A549 (cell line): Measurements from ENCODE around the gene SRGAP1. TPM values are rescaled to one million over a fixed set of nuclear protein-coding genes. Genes with fewer than 3 reads are reported as not detected.
"Not testable (repeated sequence)": the region's sequence is repeated elsewhere in the genome, so short reads cannot be mapped to it uniquely, and the experiment has no call there.

Experiments
- ATAC-seq, 2 experiments: fragments of 200-7000 bp in 1 of 2; fragments of >200 bp in 1 of 2; cut with Nextera tagmentation in 1 of 2; cut with Tn5 transposase in 1 of 2; 3 replicates each; pipeline versions ENCODE4 v1.8.0 to v1.9.1; 2018 to 2020; ENCODE audit warnings: mild to moderate bottlenecking in 1 of 2, moderate library complexity in 1 of 2
- CTCF ChIA-PET: fragments of 300-600 bp; sonication (Branson Sonifier 250); formaldehyde crosslinking; extraction: SDS; loops from one replicate; lab custom pipeline; 2021; ENCODE audit warnings: antibody characterized with exemption, inconsistent platforms; lab: Yijun Ruan, JAX
- POLR2A ChIA-PET: fragments of 350-600 bp; formaldehyde crosslinking; extraction: SDS; loops from one replicate; lab custom pipeline; 2021; ENCODE audit warnings: antibody characterized with exemption, inconsistent platforms; lab: Yijun Ruan, JAX
- DNase-seq, 2 experiments: peaks; one replicate each; pipeline versions ENCODE4 v3.0.0 to v3.0.0-alpha.2; 2011 to 2016; ENCODE audit warnings: low read depth in 1 of 2, low spot score in 1 of 2
- FAIRE-seq: peaks from 2 replicates; lab custom pipeline; 2011; peaks lifted over from hg19 to GRCh38; lab: Jason Lieb, UNC
- H3K27ac ChIP-seq, 2 experiments: fragments of >200 bp; sonication (Bioruptor Twin); formaldehyde crosslinking; 3 replicates each; pipeline ENCODE4 v1.5.1; 2016 to 2017
- H3K4me1 ChIP-seq: fragments of >200 bp; sonication (Bioruptor Twin); formaldehyde crosslinking; 3 replicates; pipeline ENCODE4 v1.6.1; 2016
- H3K4me2 ChIP-seq: fragments of >200 bp; sonication (Bioruptor Twin); formaldehyde crosslinking; 3 replicates; pipeline ENCODE4 v1.6.1; 2016
- H3K4me3 ChIP-seq: fragments of >200 bp; sonication (Bioruptor Twin); formaldehyde crosslinking; 3 replicates; pipeline ENCODE4 v1.5.1; 2016
- H3K9me3 ChIP-seq: fragments of >200 bp; sonication (Bioruptor Twin); formaldehyde crosslinking; 3 replicates; pipeline ENCODE4 v1.6.1; 2016
- EHMT2 ChIP-seq: fragments of 200-600 bp; sonication (generic); IDR thresholded peaks from 2 replicates; pipeline ENCODE4 v1.6.1; 2016; ENCODE audit warnings: antibody characterized with exemption, low read depth, mild to moderate bottlenecking, moderate library complexity
- ELK1 ChIP-seq: fragments of 150-350 bp; IDR thresholded peaks from 2 replicates; pipeline ENCODE4 v1.6.1; 2014; ENCODE audit warnings: low read depth, mild to moderate bottlenecking, low read length
- EP300 ChIP-seq, 2 experiments: fragments of >200 bp; sonication (Bioruptor Twin); formaldehyde crosslinking; IDR thresholded peaks; 2 replicates in 1 of 2; 3 replicates in 1 of 2; pipeline ENCODE4 v1.6.1; 2016 to 2017
- ESRRA ChIP-seq: fragments of 150-350 bp; IDR thresholded peaks from 2 replicates; pipeline ENCODE4 v1.6.1; 2014; ENCODE audit warnings: mild to moderate bottlenecking, low read length, borderline replicate concordance
- FOSB ChIP-seq: fragments of 250-450 bp; sonication (Bioruptor Pico); IDR thresholded peaks from 2 replicates; pipeline ENCODE4 v1.5.0; 2020; ENCODE audit warnings: mild to moderate bottlenecking, moderate library complexity
- FOXS1 ChIP-seq: fragments of 250-450 bp; sonication (Bioruptor Pico); IDR thresholded peaks from 2 replicates; pipeline ENCODE4 v1.5.0; 2020; ENCODE audit warnings: mild to moderate bottlenecking, moderate library complexity
- HDAC2 ChIP-seq: fragments of 200-600 bp; sonication (generic); IDR thresholded peaks from 2 replicates; pipeline ENCODE4 v1.6.1; 2016
- HOXB13 ChIP-seq: fragments of 250-450 bp; sonication (Bioruptor Pico); IDR thresholded peaks from 2 replicates; pipeline ENCODE4 v1.5.0; 2020; ENCODE audit warnings: low read depth, mild to moderate bottlenecking, moderate library complexity
- JUNB ChIP-seq: fragments of >200 bp; sonication (Bioruptor Twin); formaldehyde crosslinking; IDR thresholded peaks from 2 replicates; pipeline ENCODE4 v1.6.1; 2016
- KDM5A ChIP-seq: fragments of 200-600 bp; sonication (generic); IDR thresholded peaks from 2 replicates; pipeline ENCODE4 v1.6.1; 2016; ENCODE audit warnings: antibody characterized with exemption, mild to moderate bottlenecking
- NR3C1 ChIP-seq: fragments of >200 bp; sonication (Bioruptor Twin); formaldehyde crosslinking; IDR thresholded peaks from 3 replicates; pipeline ENCODE4 v1.6.1; 2017
- RARB ChIP-seq: fragments of 250-450 bp; sonication (Bioruptor Pico); IDR thresholded peaks from 2 replicates; pipeline ENCODE4 v1.8.0; 2021; ENCODE audit warnings: mild to moderate bottlenecking, moderate library complexity
- RNF2 ChIP-seq: fragments of 200-600 bp; sonication (generic); IDR thresholded peaks from 2 replicates; pipeline ENCODE4 v1.6.1; 2016; ENCODE audit warnings: low read depth, mild to moderate bottlenecking, antibody characterized with exemption, moderate library complexity, borderline replicate concordance
- TFCP2L1 ChIP-seq: fragments of 250-450 bp; sonication (Bioruptor Pico); IDR thresholded peaks from 2 replicates; pipeline ENCODE4 v1.5.0; 2021; ENCODE audit warnings: mild to moderate bottlenecking
- ZC3H11A ChIP-seq: fragments of 450-650 bp; IDR thresholded peaks from 2 replicates; pipeline ENCODE4 v1.6.1; 2014; ENCODE audit warnings: antibody characterized with exemption, mild to moderate bottlenecking
- WGBS: methylation state at CpG from one replicate; pipeline ENCODE4 v1.1.6; 2017; ENCODE audit errors: missing lambda C conversion rate; 5-methylcytosine and 5-hydroxymethylcytosine counted together
- polyA plus RNA-seq, 4 experiments: library from polyadenylated mRNA; depleted of rRNA in 3 of 4; stranded (reverse); fragments of >200 nt; fragmentation: RNase III in 1 of 4; extraction: RNeasy Plus Mini Kit Qiagen cat#74134 plus additional on column Dnase treatment in 1 of 4; gene quantifications; 2 replicates in 3 of 4; 3 replicates in 1 of 4; pipeline ENCODE4 v1.2.3, GENCODE V29; 2011 to 2017

SRGAP1 gene
- polyA plus RNA-seq, 2 of the 4 experiments (the other 2 are of a cell fraction): 7.9 to 22.9 TPM

GRCh38 chr12:64157110-64157509, 312.6 kb downstream of the SRGAP1 start (continued):
- TF ChIP-seq HOXB13 (CRISPR knock-in tag) (no peak), TFCP2L1 (CRISPR knock-in tag) (no peak), HDAC2 (no peak), EP300 (IDR thresholded peaks at IDR 0.05) (no peak), FOXS1 (CRISPR knock-in tag) (no peak), ESRRA (no peak), KDM5A (no peak)
- TF ChIP-seq, all 56 proteins: peak for 0

GRCh38 chr12:64160021-64160710, 315.7 kb downstream of the SRGAP1 start:
- H3K4me2 ChIP-seq: peak overlapping the region; percentile 31; the same call in 2 of the 3 replicates
- H3K4me1 ChIP-seq: peaks cover 9% of the 10 kb centered on the region; the same call in 1 of the 3 replicates
- H3K9me3 ChIP-seq: peaks cover 4% of the 10 kb centered on the region; the same call in 1 of the 3 replicates
- H3K27ac ChIP-seq: peak overlapping the region; percentile 32 to 47; a peak in 5 of 6 replicates
- ATAC-seq: peak; percentile 37 to 43; a peak in 3 of 6 replicates
- TF ChIP-seq RNF2: no peak
- no peak for TF ChIP-seq FOSB (CRISPR knock-in tag)
- TF ChIP-seq JUNB: peak; percentile 22; the same call in 1 of the 2 replicates
- TF ChIP-seq, all 56 proteins: peak for 1
- POLR2A ChIA-PET: interaction anchor here (0.7 kb wide), 1 partner anchor 72 kb away, joined by 3 read pairs; no protein-coding TSS in a partner anchor
- DNase-seq (no peak), FAIRE-seq (no peak)
- H3K4me3 ChIP-seq: no peak overlapping the region
- 74% methylated on average over 2 of the region's 2 CpGs for WGBS
- CTCF ChIA-PET: interaction anchor here (1.0 kb wide), 1 partner anchor 16 kb away, joined by 3 read pairs; no protein-coding TSS in a partner anchor

GRCh38 chr12:64160711-64161060, 316.2 kb downstream of the SRGAP1 start:
- FAIRE-seq: no peak
- POLR2A ChIA-PET: no interaction called here

GRCh38 chr12:64166606-64167005, 322.1 kb downstream of the SRGAP1 start:
- POLR2A ChIA-PET, H3K4me1 ChIP-seq, FAIRE-seq, H3K4me2 ChIP-seq, H3K9me3 ChIP-seq, DNase-seq, H3K4me3 ChIP-seq, ATAC-seq, H3K27ac ChIP-seq: not testable (repeated sequence)
- CTCF ChIA-PET: interaction anchor here (0.7 to 1.6 kb wide), 3 partner anchors 12 to 74 kb away, joined by 3 to 6 read pairs (median 3); no protein-coding TSS in a partner anchor
- WGBS: 47% methylated on average over 3 of the region's 3 CpGs

More at GRCh38 chr12:64160711-64161060, 316.2 kb downstream of the SRGAP1 start:
- H3K4me3 ChIP-seq: no peak overlapping the region
- H3K4me2 ChIP-seq: peak overlapping the region; percentile 31; the same call in 2 of the 3 replicates
- CTCF ChIA-PET: interaction anchor here (1.0 kb wide), 1 partner anchor 16 kb away, joined by 3 read pairs; no protein-coding TSS in a partner anchor
- DNase-seq: no peak
- 32% methylated on average over 2 of the region's 2 CpGs for whole genome bisulfite sequencing
- peaks cover 8% of the 10 kb centered on the region; the same call in 1 of the 3 replicates for H3K9me3 ChIP-seq
- peak overlapping the region; percentile 32 to 47; a peak in 5 of 6 replicates for H3K27ac ChIP-seq
- TF ChIP-seq JUNB (0 out of 2 replicates have a peak, but pooled peaks have one; percentile 11), NR3C1 (no peak), ELK1 (no peak), RARB (no peak), EHMT2 (no peak)
- TF ChIP-seq, all 56 proteins: peak for 1
- ATAC-seq: no peak; a peak in 2 of 6 replicates
- peaks cover 9% of the 10 kb centered on the region; the same call in 1 of the 3 replicates for H3K4me1 ChIP-seq

GRCh38 chr12:64167041-64167440, 322.5 kb downstream of the SRGAP1 start:
- H3K4me3 ChIP-seq, H3K4me1 ChIP-seq, POLR2A ChIA-PET, H3K4me2 ChIP-seq, H3K9me3 ChIP-seq, DNase-seq, ATAC-seq, FAIRE-seq: not testable (repeated sequence)
- WGBS: 97% methylated on average over 1 of the region's 1 CpG
- CTCF ChIA-PET: interaction anchor here (0.7 to 1.6 kb wide), 3 partner anchors 13 to 75 kb away, joined by 3 to 6 read pairs (median 3); no protein-coding TSS in a partner anchor
- 0 out of 2 replicates have a peak, but pooled peaks have one; percentile 23 for TF ChIP-seq ZC3H11A
- TF ChIP-seq, all 56 proteins: peak for 1; not testable (repeated sequence) for 55
- H3K27ac ChIP-seq: not testable (repeated sequence)
